ENCODE data around the gene ARSJ.

ARSJ gene

DNA sequence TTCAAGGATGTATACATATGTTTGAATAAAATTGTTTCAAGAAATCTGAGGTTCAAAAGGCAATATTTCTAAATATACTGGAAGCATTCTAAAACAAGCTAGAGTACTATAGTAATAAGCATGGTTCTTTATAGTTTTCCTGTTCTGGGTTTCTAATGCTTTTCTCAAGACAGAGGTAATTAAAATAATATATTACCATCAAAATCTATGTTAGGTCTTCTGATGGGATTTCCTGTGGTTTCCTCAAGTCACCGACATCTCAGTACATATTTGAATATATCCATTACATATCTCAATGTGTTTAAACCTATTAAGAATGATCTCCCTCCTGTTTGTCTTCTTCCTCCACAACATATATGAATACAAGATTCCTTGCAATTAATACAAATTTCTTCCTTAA lies 25.6 kb downstream of the ARSJ start:
- Histone ChIP-seq H3K18ac (ENCODE audit: low read length) (no peak overlapping the region), H2AK5ac (ENCODE audit: low read length) (no peak overlapping the region), H3K79me2 (ENCODE audit: control insufficient read depth, insufficient read depth, low read length, poor library complexity) (no peaks in the 10 kb centered on the region), H3K36me3 (ENCODE audit: control insufficient read depth in 1 of 2, insufficient read depth in 2 of 2, low read length in 2 of 2) (no peaks in the 10 kb centered on the region), H2BK5ac (ENCODE audit: low read depth, low read length, poor library complexity) (no peak overlapping the region), H4K91ac (ENCODE audit: low read depth, low read length) (no peak overlapping the region), H3K14ac (ENCODE audit: low read length) (no peak overlapping the region), H2AFZ (ENCODE audit: insufficient read depth, low read length, poor library complexity) (no peak overlapping the region), H3K4ac (ENCODE audit: low read depth, low read length) (no peak overlapping the region), H3K4me1 (ENCODE audit: control insufficient read depth in 1 of 2, insufficient read depth in 2 of 2, low read length in 2 of 2) (no peaks in the 10 kb centered on the region), H3K23ac (ENCODE audit: low read length) (no peak overlapping the region), H3K4me3 (ENCODE audit: low read depth, low read length) (no peak overlapping the region), H3K4me2 (ENCODE audit: low read length) (no peak overlapping the region), H3K79me1 (ENCODE audit: low read length) (no peaks in the 10 kb centered on the region), H3K9ac (ENCODE audit: low read length) (no peak overlapping the region), H4K8ac (ENCODE audit: low read depth, low read length) (no peak overlapping the region), H3K27ac (ENCODE audit: low read depth, low read length) (no peak overlapping the region), H4K12ac (ENCODE audit: low read depth, low read length) (no peak overlapping the region), H2BK12ac (ENCODE audit: low read length) (no peak overlapping the region), H3K9me3 (ENCODE audit: insufficient read depth, low read depth, low read length) (no peaks in the 10 kb centered on the region), H3K27me3 (ENCODE audit: insufficient read depth, low read length) (no peaks in the 10 kb centered on the region), H2BK120ac (ENCODE audit: insufficient read depth, low read length, poor library complexity) (no peak overlapping the region)
- no peak for DNase-seq
- WGBS (ENCODE audit: extremely low coverage, insufficient coverage, insufficient read length): no CpG with 5 or more reads among the region's 1 CpG

DNA sequence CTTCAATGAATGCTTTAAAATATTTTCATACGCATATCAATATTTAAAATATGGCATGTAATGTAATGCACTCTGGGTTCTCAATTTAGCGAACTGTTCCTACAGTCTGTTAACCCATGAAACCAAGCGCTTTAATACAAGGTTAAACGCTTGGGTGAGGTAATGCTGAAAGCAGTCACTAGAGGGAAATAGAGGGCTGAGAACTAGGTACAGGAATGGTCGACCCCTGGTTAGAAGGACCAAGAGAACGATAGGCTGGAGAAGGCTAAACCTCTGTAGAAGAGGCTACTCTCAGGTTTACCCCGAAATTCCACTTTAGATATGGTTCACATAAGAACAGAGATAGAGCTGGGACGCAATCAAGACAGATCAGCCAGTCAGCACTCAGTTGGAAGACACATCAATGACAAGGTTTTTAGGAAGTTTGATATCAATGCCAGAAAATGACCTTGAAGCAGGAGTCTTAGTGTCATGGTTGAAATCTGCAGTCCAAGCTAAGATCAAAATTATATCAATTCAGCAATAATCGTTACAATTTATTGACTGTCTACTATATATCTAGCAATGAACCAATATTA lies 26.9 kb downstream of the ARSJ start:
- Histone ChIP-seq H3K79me1 (ENCODE audit: low read length) (no peaks in the 10 kb centered on the region), H2AFZ (ENCODE audit: insufficient read depth, low read length, poor library complexity) (no peak overlapping the region), H3K4me3 (ENCODE audit: low read depth, low read length) (no peak overlapping the region), H3K23ac (ENCODE audit: low read length) (no peak overlapping the region), H3K4ac (ENCODE audit: low read depth, low read length) (no peak overlapping the region), H3K9me3 (ENCODE audit: insufficient read depth, low read depth, low read length) (no peaks in the 10 kb centered on the region), H2BK120ac (ENCODE audit: insufficient read depth, low read length, poor library complexity) (no peak overlapping the region), H3K4me2 (ENCODE audit: low read length) (no peak overlapping the region), H2AK5ac (ENCODE audit: low read length) (no peak overlapping the region), H3K36me3 (ENCODE audit: control insufficient read depth in 1 of 2, insufficient read depth in 2 of 2, low read length in 2 of 2) (no peaks in the 10 kb centered on the region), H2BK5ac (ENCODE audit: low read depth, low read length, poor library complexity) (no peak overlapping the region), H4K91ac (ENCODE audit: low read depth, low read length) (no peak overlapping the region), H3K9ac (ENCODE audit: low read length) (no peak overlapping the region), H3K14ac (ENCODE audit: low read length) (no peak overlapping the region), H3K4me1 (ENCODE audit: control insufficient read depth in 1 of 2, insufficient read depth in 2 of 2, low read length in 2 of 2) (no peaks in the 10 kb centered on the region), H3K79me2 (ENCODE audit: control insufficient read depth, insufficient read depth, low read length, poor library complexity) (no peaks in the 10 kb centered on the region), H2BK12ac (ENCODE audit: low read length) (no peak overlapping the region), H4K12ac (ENCODE audit: low read depth, low read length) (no peak overlapping the region), H3K27me3 (ENCODE audit: insufficient read depth, low read length) (no peaks in the 10 kb centered on the region), H4K8ac (ENCODE audit: low read depth, low read length) (no peak overlapping the region), H3K18ac (ENCODE audit: low read length) (no peak overlapping the region), H3K27ac (ENCODE audit: low read depth, low read length) (no peak overlapping the region)
- no CpG with 5 or more reads among the region's 9 CpGs for WGBS (ENCODE audit: extremely low coverage, insufficient coverage, insufficient read length)
- DNase-seq: peak in 1 of 2 donors; percentile 46

DNA sequence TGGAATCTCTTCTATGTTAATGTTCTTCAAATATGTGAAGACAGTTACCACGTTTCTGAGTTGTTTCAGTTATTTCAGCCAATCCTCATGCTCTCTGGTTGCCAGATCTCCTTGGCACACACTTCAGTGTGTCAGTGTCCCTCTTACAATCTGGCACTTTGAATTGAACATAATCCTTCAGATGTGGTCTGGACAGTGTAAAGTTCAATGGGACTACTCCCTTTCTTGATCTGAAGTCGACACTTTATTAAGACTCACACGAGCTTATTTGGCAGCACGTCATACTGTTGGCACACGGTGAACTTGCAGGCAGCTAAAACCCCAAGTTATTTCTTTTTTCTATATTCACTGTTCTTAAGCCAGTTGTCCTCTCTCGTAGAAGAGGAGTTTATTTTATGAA lies 28.2 kb downstream of the ARSJ start:
- no peak overlapping the region for H3K27ac ChIP-seq (ENCODE audit: low read depth, low read length)
- no peaks in the 10 kb centered on the region for H3K79me1 ChIP-seq (ENCODE audit: low read length)
- no peaks in the 10 kb centered on the region for H3K4me1 ChIP-seq (ENCODE audit: control insufficient read depth in 1 of 2, insufficient read depth in 2 of 2, low read length in 2 of 2)
- no peak overlapping the region for H3K9ac ChIP-seq (ENCODE audit: low read length)
- no peak overlapping the region for H2BK5ac ChIP-seq (ENCODE audit: low read depth, low read length, poor library complexity)
- no peaks in the 10 kb centered on the region for H3K27me3 ChIP-seq (ENCODE audit: insufficient read depth, low read length)
- WGBS (ENCODE audit: extremely low coverage, insufficient coverage, insufficient read length): no CpG with 5 or more reads among the region's 6 CpGs
- no peak overlapping the region for H3K18ac ChIP-seq (ENCODE audit: low read length)
- H3K4me3 ChIP-seq (ENCODE audit: low read depth, low read length): no peak overlapping the region
- no peak overlapping the region for H2BK120ac ChIP-seq (ENCODE audit: insufficient read depth, low read length, poor library complexity)
- no peak overlapping the region for H3K14ac ChIP-seq (ENCODE audit: low read length)
- H3K79me2 ChIP-seq (ENCODE audit: control insufficient read depth, insufficient read depth, low read length, poor library complexity): no peaks in the 10 kb centered on the region
- H4K91ac ChIP-seq (ENCODE audit: low read depth, low read length): no peak overlapping the region
- no peak overlapping the region for H4K12ac ChIP-seq (ENCODE audit: low read depth, low read length)
- no peak overlapping the region for H2AFZ ChIP-seq (ENCODE audit: insufficient read depth, low read length, poor library complexity)
- H3K36me3 ChIP-seq (ENCODE audit: control insufficient read depth in 1 of 2, insufficient read depth in 2 of 2, low read length in 2 of 2): no peaks in the 10 kb centered on the region
- no peak overlapping the region for H3K4ac ChIP-seq (ENCODE audit: low read depth, low read length)
- no peaks in the 10 kb centered on the region for H3K9me3 ChIP-seq (ENCODE audit: insufficient read depth, low read depth, low read length)
- H2AK5ac ChIP-seq (ENCODE audit: low read length): no peak overlapping the region
- no peak for DNase-seq
- H2BK12ac ChIP-seq (ENCODE audit: low read length): no peak overlapping the region
- no peak overlapping the region for H3K4me2 ChIP-seq (ENCODE audit: low read length)
- no peak overlapping the region for H4K8ac ChIP-seq (ENCODE audit: low read depth, low read length)
- no peak overlapping the region for H3K23ac ChIP-seq (ENCODE audit: low read length)

DNA sequence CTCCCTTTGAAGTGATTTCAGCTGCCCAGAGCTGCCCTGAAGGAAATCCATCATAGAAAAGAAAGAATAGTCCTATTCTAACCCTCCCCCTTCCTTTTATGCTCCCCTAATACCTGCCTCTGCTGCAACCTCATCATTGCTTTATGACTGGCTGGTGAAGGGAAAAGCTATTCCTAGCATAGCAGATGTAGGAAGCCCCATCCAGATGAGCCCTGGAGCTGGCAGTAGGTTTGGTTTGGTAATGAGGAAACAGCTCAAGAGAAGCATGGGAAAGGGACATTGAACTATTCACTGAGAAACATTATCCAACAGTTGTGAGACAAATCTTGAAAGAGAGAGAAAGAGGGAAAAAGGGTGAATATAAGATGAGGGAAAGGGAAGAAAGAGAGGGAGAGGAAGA lies 29.2 kb downstream of the ARSJ start:
- Histone ChIP-seq H3K4ac (ENCODE audit: low read depth, low read length) (no peak overlapping the region), H3K27ac (ENCODE audit: low read depth, low read length) (no peak overlapping the region), H3K4me2 (ENCODE audit: low read length) (no peak overlapping the region), H2BK120ac (ENCODE audit: insufficient read depth, low read length, poor library complexity) (no peak overlapping the region), H3K79me2 (ENCODE audit: control insufficient read depth, insufficient read depth, low read length, poor library complexity) (no peaks in the 10 kb centered on the region), H2BK12ac (ENCODE audit: low read length) (no peak overlapping the region), H2AK5ac (ENCODE audit: low read length) (no peak overlapping the region), H3K9me3 (ENCODE audit: insufficient read depth, low read depth, low read length) (no peaks in the 10 kb centered on the region), H3K14ac (ENCODE audit: low read length) (no peak overlapping the region), H4K91ac (ENCODE audit: low read depth, low read length) (no peak overlapping the region), H3K18ac (ENCODE audit: low read length) (no peak overlapping the region), H2AFZ (ENCODE audit: insufficient read depth, low read length, poor library complexity) (no peak overlapping the region), H3K23ac (ENCODE audit: low read length) (no peak overlapping the region), H3K4me1 (ENCODE audit: control insufficient read depth in 1 of 2, insufficient read depth in 2 of 2, low read length in 2 of 2) (no peaks in the 10 kb centered on the region), H3K79me1 (ENCODE audit: low read length) (no peaks in the 10 kb centered on the region), H3K9ac (ENCODE audit: low read length) (no peak overlapping the region), H4K8ac (ENCODE audit: low read depth, low read length) (no peak overlapping the region), H2BK5ac (ENCODE audit: low read depth, low read length, poor library complexity) (no peak overlapping the region), H3K36me3 (ENCODE audit: control insufficient read depth in 1 of 2, insufficient read depth in 2 of 2, low read length in 2 of 2) (no peaks in the 10 kb centered on the region), H3K4me3 (ENCODE audit: low read depth, low read length) (no peak overlapping the region), H3K27me3 (ENCODE audit: insufficient read depth, low read length) (no peaks in the 10 kb centered on the region), H4K12ac (ENCODE audit: low read depth, low read length) (no peak overlapping the region)
- DNase-seq: no peak

All from trophoblast cell (in vitro differentiated cells and primary cell).